ENCODE data around the gene TWIST2. TPM values are rescaled to one million over a fixed set of nuclear protein-coding genes. Genes with fewer than 3 reads are reported as not detected.

TWIST2 gene
- total RNA-seq, 1 experiment from 2014 or later = not detected

DNA sequence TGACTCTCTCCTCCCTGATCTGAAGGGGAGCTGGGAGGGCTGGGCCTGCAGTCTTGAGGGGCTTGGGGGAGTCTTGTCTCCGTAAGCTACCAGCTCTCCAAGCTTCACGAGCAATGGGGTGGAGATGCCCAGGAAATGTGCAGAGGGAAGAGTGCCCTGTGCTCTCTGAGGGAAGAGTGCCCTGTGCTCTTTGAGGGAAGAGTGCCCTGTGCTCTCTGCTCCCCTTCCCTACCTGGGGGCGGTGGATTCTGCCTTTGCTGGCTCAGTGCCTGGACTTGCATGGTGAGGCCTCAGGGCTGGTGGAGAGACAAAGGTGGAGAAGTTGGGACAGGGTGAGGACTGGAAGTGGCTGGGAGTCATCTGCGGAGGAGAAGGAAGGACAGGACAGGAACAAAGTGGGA lies 72.7 kb downstream of the TWIST2 start:
- CTCF ChIA-PET = no interaction called here
- POLR2A ChIA-PET (ENCODE audit: low non-redundant PET) = no interaction called here

DNA sequence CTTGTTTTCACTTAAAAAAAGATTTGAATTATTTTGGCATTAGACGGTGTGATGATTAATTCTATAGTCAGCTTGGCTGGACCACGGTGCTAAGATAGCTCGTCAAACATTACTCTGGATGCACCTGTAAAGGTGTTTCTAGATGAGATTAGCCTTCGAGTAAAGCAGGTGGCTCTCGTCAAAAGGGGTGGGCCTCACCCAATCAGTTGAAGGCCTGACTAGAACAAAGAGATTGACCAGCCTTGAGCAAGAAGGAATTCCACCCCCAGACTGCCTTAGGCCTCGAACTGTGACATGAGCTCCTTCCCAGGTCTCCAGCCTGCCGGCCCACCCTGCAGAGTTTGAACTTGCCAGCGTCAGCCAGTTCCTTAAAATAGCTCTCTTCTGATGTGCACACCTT lies 73.4 kb downstream of the TWIST2 start:
- H3K27ac ChIP-seq (ENCODE audit: low read depth, low read length, poor library complexity, severe bottlenecking) = no peak overlapping the region
- intact Hi-C loops (cut with micrococcal nuclease; ENCODE audit: unreplicated experiment) = no loop called here
- CTCF ChIA-PET = no interaction called here
- TF ChIP-seq EZH2 (IDR thresholded peaks at IDR 0.05; ENCODE audit: borderline replicate concordance, low read depth, low read length, poor library complexity, severe bottlenecking) = no peak
- TF ChIP-seq, protein P1, sequence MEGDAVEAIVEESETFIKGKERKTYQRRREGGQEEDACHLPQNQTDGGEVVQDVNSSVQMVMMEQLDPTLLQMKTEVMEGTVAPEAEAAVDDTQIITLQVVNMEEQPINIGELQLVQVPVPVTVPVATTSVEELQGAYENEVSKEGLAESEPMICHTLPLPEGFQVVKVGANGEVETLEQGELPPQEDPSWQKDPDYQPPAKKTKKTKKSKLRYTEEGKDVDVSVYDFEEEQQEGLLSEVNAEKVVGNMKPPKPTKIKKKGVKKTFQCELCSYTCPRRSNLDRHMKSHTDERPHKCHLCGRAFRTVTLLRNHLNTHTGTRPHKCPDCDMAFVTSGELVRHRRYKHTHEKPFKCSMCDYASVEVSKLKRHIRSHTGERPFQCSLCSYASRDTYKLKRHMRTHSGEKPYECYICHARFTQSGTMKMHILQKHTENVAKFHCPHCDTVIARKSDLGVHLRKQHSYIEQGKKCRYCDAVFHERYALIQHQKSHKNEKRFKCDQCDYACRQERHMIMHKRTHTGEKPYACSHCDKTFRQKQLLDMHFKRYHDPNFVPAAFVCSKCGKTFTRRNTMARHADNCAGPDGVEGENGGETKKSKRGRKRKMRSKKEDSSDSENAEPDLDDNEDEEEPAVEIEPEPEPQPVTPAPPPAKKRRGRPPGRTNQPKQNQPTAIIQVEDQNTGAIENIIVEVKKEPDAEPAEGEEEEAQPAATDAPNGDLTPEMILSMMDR (conservative IDR thresholded peaks at IDR 0.05; ENCODE audit: low read depth, low read length) = no peak
- no peaks in the 10 kb centered on the region for H3K36me3 ChIP-seq (ENCODE audit: insufficient read depth, low read length, poor library complexity, severe bottlenecking)
- no peaks in the 10 kb centered on the region for H3K4me1 ChIP-seq (ENCODE audit: insufficient read depth, low read length, poor library complexity, severe bottlenecking)
- H3K4me3 ChIP-seq (ENCODE audit: low read depth, low read length, poor library complexity, severe bottlenecking) = no peak overlapping the region
- H3K27me3 ChIP-seq (replicated peaks; ENCODE audit: insufficient read depth, low read depth, low read length, poor library complexity) = peaks cover 23% of the 10 kb centered on the region
- H3K9me3 ChIP-seq (ENCODE audit: low read depth, low read length, poor library complexity, severe bottlenecking) = no peaks in the 10 kb centered on the region
- DNase-seq (ENCODE audit: low spot score) = no peak
- POLR2A ChIA-PET (ENCODE audit: low non-redundant PET) = no interaction called here
- BruUV-seq (replicated peaks) = no TSS peak

More for the DNA sequence above, 72.7 kb downstream of the TWIST2 start:
- Histone ChIP-seq H3K36me3 (ENCODE audit: insufficient read depth, low read length, poor library complexity, severe bottlenecking) (no peaks in the 10 kb centered on the region), H3K4me1 (ENCODE audit: insufficient read depth, low read length, poor library complexity, severe bottlenecking) (no peaks in the 10 kb centered on the region), H3K4me3 (ENCODE audit: low read depth, low read length, poor library complexity, severe bottlenecking) (no peak overlapping the region), H3K9me3 (ENCODE audit: low read depth, low read length, poor library complexity, severe bottlenecking) (no peaks in the 10 kb centered on the region), H3K27ac (ENCODE audit: low read depth, low read length, poor library complexity, severe bottlenecking) (no peak overlapping the region), H3K27me3 (replicated peaks; ENCODE audit: insufficient read depth, low read depth, low read length, poor library complexity) (peaks cover 28% of the 10 kb centered on the region)
- intact Hi-C loops (cut with micrococcal nuclease; ENCODE audit: unreplicated experiment) = no loop called here
- TF ChIP-seq, protein P1 (conservative IDR thresholded peaks at IDR 0.05; ENCODE audit: low read depth, low read length) = no peak
- no peak for TF ChIP-seq EZH2 (IDR thresholded peaks at IDR 0.05; ENCODE audit: borderline replicate concordance, low read depth, low read length, poor library complexity, severe bottlenecking)
- DNase-seq (ENCODE audit: low spot score) = no peak
- BruUV-seq (replicated peaks) = no TSS peak

DNA sequence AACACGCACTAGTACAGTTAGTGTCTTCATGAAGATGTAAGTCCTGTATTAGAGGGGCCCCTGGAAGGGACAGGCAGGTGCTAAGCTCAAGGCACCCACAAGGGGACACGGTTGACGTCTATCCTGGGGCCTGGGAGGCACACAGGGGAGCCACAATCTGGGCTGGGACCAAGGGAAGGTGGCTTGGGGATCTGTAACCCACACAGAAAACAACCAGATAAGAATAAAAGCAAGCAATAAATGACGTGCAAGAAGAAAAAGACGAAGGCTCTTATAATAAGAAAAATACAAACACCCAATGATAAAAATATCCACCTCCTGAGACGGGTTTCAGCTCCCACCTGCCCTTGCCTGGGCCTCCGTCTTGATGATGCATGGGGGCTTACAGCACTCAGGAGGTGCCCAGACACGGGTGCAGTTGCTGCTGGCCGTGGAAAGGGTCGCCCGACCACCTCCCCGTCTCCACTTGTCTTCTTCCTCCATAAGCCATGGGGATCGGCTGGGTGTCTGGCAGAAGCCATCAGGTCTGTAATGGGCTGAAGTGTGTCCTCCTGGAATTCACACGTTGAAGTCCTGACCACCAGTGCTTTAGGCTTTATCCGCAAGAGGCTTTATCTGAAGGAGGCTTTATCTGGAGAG lies 73.9 kb downstream of the TWIST2 start:
- H3K27ac ChIP-seq (ENCODE audit: low read depth, low read length, poor library complexity, severe bottlenecking) = no peak overlapping the region
- CTCF ChIA-PET = no interaction called here
- intact Hi-C loops (cut with micrococcal nuclease; ENCODE audit: unreplicated experiment) = no loop called here
- no peaks in the 10 kb centered on the region for H3K36me3 ChIP-seq (ENCODE audit: insufficient read depth, low read length, poor library complexity, severe bottlenecking)
- POLR2A ChIA-PET (ENCODE audit: low non-redundant PET) = no interaction called here
- H3K9me3 ChIP-seq (ENCODE audit: low read depth, low read length, poor library complexity, severe bottlenecking) = no peaks in the 10 kb centered on the region
- BruUV-seq (replicated peaks) = no TSS peak
- H3K27me3 ChIP-seq (replicated peaks; ENCODE audit: insufficient read depth, low read depth, low read length, poor library complexity) = peaks cover 23% of the 10 kb centered on the region
- DNase-seq (ENCODE audit: low spot score) = no peak
- no peaks in the 10 kb centered on the region for H3K4me1 ChIP-seq (ENCODE audit: insufficient read depth, low read length, poor library complexity, severe bottlenecking)
- TF ChIP-seq, protein P1 (conservative IDR thresholded peaks at IDR 0.05; ENCODE audit: low read depth, low read length) = no peak
- TF ChIP-seq EZH2 (IDR thresholded peaks at IDR 0.05; ENCODE audit: borderline replicate concordance, low read depth, low read length, poor library complexity, severe bottlenecking) = no peak
- H3K4me3 ChIP-seq (ENCODE audit: low read depth, low read length, poor library complexity, severe bottlenecking) = no peak overlapping the region
